Left renal pelvis (tissue), 4 donors: ENCODE measurements around the gene REPS1. TPM values are rescaled to one million over a fixed set of nuclear protein-coding genes. Genes with fewer than 3 reads are reported as not detected.
"Not testable (repeated sequence)": the region's sequence is repeated elsewhere in the genome, so short reads cannot be mapped to it uniquely, and the experiment has no call there.

Experiments used
- DNase-seq, 4 donors: peaks; one replicate each; pipeline ENCODE4 v3.0.0-alpha.2; 2013; ENCODE audit warnings: low read depth in 4 of 4, low spot score in 3 of 4
- polyA plus RNA-seq, 4 donors: library from polyadenylated mRNA; unstranded; fragments of 120-200 nt; gene quantifications; one replicate each; pipeline ENCODE4 v1.2.1, GENCODE V29; 2013; ENCODE audit not compliant: insufficient read length in 4 of 4

The REPS1 gene, protein sequence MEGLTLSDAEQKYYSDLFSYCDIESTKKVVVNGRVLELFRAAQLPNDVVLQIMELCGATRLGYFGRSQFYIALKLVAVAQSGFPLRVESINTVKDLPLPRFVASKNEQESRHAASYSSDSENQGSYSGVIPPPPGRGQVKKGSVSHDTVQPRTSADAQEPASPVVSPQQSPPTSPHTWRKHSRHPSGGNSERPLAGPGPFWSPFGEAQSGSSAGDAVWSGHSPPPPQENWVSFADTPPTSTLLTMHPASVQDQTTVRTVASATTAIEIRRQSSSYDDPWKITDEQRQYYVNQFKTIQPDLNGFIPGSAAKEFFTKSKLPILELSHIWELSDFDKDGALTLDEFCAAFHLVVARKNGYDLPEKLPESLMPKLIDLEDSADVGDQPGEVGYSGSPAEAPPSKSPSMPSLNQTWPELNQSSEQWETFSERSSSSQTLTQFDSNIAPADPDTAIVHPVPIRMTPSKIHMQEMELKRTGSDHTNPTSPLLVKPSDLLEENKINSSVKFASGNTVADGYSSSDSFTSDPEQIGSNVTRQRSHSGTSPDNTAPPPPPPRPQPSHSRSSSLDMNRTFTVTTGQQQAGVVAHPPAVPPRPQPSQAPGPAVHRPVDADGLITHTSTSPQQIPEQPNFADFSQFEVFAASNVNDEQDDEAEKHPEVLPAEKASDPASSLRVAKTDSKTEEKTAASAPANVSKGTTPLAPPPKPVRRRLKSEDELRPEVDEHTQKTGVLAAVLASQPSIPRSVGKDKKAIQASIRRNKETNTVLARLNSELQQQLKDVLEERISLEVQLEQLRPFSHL
- polyA plus RNA-seq = 10 to 100 TPM; 52.0 to 81.0 (median 77.3) TPM

DNA sequence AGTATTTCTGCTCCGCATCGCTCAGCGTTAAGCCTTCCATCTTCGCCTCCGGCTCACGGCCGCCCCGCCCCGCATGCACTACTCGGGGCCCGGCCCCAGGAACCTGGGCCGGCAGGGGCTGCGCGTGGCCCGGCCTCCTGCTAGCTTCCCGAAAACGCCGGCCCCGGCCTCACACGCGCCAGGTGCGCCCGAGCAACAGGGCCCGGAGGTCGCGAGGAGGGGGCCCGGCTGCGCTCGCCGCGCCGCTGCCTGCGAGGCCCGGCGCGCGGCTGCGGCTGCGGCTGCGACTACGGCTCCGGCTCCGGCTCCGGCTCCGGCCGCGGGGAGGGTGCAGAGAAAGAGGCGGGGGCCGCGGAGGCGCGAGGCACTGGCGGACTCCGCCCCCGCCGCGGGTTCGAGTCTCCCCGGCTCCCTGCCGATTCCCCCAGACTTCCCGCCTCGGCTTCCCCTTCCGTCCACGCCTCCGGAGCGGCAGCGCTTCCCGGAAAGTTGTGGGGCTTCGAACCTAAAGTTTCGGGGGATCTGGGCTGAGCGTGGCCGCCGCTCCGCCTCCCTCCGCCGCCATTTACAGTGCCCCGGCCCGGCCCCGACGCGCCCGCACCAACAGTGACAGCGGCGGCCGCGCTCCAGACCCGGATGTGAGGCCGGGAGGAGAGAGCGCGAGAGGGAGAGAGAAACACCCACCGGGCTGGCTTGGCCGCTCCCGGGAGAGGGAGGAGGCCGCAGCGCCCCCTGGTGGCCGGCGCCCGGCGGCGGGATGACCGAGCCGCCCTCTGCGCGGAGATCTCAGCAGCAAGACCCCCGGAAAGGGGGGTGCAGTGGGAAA, at the start of gene REPS1:
Gene REPS1, minus strand, starts transcription at position 611 of the 826 bp plus-strand sequence. Its CDS starts 571 bp downstream, at position 40.
- peak; percentile 77 to 87 (median 81) for DNase-seq

DNA sequence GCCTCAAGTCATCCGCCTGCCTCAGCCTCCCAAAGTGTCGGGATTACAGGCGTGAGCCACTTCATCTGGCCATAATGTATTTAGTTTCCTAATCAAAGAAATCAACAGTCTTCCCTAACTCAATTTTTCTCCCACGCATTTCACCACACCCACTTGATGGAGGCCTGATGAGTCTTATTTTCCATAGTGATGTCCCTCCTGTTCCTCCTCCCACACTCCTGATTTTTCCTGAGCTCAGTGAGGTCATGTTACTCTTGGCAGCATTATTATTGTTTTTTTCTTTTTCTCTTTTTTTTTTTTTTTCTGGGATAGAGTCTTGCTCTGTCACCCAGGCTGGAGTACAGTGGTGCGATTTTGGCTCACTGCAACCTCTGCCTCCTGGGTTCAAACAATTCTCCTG, 49.4 kb upstream of the REPS1 start:
- DNase-seq = no peak

GRCh38 chr6:139030228-139030963, 42.3 kb upstream of the REPS1 start:
- DNase-seq = no peak

DNA sequence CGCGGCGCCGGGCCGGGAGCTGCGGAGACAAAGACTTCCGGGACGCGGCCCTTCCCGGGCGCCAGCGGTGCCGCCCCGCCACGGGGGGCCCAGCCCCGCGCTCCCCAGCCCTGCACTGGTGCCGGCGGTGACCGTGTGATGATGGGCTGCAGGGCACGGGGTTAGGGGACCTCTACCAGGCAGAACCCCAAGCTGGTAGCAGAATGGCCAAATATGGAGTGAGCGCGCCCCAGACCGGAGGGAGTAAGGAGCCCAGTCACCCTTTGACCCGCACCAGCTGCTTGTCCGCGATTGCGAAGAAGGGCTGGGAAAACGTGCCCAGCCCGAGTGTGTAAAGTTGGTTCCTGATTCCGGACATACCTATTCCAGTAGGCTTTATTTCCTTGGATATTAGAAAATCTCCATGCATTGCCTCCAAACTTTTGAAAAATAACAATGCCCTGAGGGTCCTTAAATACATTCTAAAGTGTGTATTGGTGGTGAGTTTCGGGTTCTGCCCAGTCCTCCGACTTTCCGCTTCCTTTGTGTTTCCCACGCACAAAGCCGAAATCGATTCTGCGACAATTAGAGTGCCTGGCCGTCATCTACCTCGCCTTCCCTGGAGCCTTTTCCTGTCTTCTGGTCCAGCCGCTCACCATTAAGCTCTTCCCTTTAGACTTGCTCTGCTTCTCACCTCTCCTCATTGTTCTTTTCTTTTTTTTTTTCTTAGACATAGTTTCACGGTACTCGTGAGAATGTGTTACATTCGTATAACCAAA, 41.6 kb upstream of the REPS1 start:
- peak in 1 of 4 donors; percentile 36 for DNase-seq

- DNase-seq = peak in 2 of 4 donors; percentile 50 to 61
Observed at GRCh38 chr6:139028658-139029469, 40.8 kb upstream of the REPS1 start, which contains the start of gene ABRACL. Gene ABRACL (plus strand): TSS chr6:139028745. CDS start chr6:139034161, 5,416 bp downstream.

DNA sequence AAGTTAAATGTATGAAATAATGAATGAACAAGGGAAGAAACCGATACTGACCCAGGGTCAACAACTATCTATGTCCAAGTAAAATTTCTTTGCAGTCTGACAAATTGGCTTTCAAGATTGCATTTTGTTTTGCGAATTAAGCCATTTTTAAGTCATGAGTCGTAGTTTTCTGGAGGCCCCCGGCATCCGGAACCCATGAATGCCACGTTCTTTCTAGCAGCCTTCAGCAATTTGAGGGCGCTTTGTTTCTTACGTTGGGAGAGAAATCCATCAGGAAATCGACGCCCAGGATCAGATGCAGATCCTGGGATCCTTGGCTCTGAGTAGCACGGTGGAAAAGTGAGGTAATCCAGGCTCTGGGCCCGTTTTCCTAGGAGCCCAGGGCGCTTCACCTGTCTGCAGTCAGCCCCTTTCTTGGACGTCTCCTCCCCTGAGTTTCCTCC, 40.2 kb upstream of the REPS1 start:
- DNase-seq = no peak

DNA sequence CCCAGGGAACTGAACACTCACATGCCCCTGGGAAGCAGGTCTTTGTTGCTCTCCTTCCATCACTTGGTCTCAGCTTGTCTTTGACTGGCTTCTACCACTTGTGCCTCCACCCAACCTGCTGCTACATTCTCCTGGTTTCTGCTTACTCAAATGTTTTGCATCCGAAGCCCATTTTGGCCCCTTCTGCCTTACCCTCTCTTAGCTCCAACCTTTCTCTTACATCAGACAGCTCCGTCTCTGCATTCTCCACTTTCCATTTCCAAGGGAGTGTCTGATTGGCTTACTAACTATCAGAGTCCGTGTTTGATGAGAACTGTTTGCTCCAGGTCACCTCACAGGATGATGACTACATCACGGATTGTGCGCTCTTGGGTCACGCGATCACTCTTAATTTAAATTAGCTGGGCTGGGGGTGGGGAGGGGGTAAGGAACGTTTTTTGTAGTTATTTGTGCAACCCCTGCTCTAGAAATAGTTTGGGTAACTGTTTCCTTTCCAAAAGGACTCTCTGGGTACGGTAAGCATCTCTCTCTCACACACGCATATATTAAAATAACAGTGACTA, 39.6 kb upstream of the REPS1 start:
- no peak for DNase-seq

- not testable (repeated sequence) for DNase-seq
Observed at GRCh38 chr6:139025416-139025815, 37.4 kb upstream of the REPS1 start.

GRCh38 chr6:139020689-139021088, 32.6 kb upstream of the REPS1 start:
- DNase-seq = no peak

- DNase-seq = no peak
Observed at GRCh38 chr6:139019722-139020121, 31.7 kb upstream of the REPS1 start.

- no peak for DNase-seq
Observed at GRCh38 chr6:139017227-139017626, 29.2 kb upstream of the REPS1 start.

GRCh38 chr6:139016337-139017213, 28.5 kb upstream of the REPS1 start:
- DNase-seq = no peak

DNA sequence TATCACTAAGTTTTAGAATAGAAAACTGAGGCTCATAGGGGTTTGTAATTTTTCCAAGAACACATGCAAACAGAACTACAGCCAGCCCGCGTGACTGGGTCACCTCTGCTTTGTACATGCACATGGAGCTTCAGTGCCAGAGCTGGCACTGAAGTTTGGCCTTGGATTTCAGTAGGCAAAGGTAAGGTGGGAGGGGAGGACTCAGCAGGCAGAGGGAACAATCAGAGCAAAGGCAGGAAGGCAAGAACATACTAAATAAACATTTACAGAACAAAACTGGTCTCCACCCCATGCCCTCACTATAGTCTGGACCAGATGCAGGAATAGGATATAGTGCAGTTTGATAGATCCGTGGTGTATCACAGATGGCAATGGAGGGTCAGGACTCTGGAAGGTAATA, 26.9 kb upstream of the REPS1 start:
- no peak for DNase-seq

- no peak for DNase-seq
Observed at GRCh38 chr6:139013185-139013800, 25.2 kb upstream of the REPS1 start.

DNA sequence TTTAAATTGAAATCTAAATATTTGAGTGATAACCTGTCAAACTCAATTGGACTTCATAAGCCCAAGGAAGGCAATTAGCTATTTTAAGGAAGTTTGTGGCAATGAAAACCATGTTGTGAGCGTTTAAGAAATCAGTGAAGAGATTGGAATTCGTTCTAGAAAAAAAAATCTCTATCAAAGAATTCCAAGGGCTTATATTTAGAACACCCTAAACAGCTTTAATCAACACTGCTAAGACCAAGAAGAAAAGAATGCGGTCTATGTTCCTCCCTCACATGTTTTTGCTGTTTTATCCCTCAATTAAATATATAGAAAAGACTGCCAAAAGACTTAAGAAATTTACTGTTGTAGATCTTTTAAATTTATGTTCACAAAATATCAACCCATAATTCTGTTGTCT, 23.9 kb upstream of the REPS1 start:
- no peak for DNase-seq

DNA sequence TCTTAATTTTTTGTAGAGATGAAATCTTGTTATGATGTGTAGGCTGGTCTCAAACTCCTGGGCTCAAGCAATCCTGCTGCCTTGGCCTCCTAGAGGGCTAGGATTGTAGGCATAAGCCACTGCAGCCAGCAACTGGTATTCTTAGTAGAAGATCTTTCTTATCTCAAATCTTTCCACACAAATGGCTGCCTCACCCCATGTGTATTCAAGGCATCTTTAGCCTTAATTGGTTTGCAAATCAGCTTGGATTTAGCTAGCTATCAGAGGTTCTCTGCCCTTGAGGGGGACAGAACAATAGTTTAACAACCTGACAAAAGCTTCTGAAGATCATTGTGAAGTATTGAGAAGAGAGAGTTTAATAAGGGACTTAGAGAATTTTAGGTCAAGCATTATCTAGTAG, 22.6 kb upstream of the REPS1 start:
- DNase-seq = no peak

DNA sequence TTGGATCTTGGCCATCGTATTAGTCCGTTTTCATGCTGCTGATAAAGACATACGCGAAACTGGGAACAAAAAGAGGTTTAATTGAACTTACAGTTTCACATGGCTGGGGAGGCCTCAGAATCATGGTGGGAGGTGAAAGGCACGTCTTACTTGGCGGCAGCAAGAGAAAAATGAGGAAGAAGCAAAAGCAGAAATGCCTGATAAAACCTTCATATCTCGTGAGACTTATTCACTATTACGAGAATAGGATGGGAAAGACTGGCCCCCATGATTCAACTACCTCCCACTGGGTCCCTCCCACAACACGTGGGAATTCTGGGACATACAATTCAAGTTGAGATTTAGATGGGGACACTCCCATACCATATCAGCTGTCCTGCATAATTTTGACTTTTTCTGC, 20.1 kb upstream of the REPS1 start:
- DNase-seq = no peak
